ENCODE results near the gene EMC10.

- TF ChIP-seq, protein P1, sequence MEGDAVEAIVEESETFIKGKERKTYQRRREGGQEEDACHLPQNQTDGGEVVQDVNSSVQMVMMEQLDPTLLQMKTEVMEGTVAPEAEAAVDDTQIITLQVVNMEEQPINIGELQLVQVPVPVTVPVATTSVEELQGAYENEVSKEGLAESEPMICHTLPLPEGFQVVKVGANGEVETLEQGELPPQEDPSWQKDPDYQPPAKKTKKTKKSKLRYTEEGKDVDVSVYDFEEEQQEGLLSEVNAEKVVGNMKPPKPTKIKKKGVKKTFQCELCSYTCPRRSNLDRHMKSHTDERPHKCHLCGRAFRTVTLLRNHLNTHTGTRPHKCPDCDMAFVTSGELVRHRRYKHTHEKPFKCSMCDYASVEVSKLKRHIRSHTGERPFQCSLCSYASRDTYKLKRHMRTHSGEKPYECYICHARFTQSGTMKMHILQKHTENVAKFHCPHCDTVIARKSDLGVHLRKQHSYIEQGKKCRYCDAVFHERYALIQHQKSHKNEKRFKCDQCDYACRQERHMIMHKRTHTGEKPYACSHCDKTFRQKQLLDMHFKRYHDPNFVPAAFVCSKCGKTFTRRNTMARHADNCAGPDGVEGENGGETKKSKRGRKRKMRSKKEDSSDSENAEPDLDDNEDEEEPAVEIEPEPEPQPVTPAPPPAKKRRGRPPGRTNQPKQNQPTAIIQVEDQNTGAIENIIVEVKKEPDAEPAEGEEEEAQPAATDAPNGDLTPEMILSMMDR (tag by site-specific recombination; IDR thresholded peaks at IDR 0.05), result no peak
- TF ChIP-seq ZBTB8A (tag by site-specific recombination; IDR thresholded peaks at IDR 0.05) (no peak), SALL2 (tag by site-specific recombination; IDR thresholded peaks at IDR 0.05; ENCODE audit: borderline replicate concordance) (no peak)
- TF ChIP-seq, protein P2, sequence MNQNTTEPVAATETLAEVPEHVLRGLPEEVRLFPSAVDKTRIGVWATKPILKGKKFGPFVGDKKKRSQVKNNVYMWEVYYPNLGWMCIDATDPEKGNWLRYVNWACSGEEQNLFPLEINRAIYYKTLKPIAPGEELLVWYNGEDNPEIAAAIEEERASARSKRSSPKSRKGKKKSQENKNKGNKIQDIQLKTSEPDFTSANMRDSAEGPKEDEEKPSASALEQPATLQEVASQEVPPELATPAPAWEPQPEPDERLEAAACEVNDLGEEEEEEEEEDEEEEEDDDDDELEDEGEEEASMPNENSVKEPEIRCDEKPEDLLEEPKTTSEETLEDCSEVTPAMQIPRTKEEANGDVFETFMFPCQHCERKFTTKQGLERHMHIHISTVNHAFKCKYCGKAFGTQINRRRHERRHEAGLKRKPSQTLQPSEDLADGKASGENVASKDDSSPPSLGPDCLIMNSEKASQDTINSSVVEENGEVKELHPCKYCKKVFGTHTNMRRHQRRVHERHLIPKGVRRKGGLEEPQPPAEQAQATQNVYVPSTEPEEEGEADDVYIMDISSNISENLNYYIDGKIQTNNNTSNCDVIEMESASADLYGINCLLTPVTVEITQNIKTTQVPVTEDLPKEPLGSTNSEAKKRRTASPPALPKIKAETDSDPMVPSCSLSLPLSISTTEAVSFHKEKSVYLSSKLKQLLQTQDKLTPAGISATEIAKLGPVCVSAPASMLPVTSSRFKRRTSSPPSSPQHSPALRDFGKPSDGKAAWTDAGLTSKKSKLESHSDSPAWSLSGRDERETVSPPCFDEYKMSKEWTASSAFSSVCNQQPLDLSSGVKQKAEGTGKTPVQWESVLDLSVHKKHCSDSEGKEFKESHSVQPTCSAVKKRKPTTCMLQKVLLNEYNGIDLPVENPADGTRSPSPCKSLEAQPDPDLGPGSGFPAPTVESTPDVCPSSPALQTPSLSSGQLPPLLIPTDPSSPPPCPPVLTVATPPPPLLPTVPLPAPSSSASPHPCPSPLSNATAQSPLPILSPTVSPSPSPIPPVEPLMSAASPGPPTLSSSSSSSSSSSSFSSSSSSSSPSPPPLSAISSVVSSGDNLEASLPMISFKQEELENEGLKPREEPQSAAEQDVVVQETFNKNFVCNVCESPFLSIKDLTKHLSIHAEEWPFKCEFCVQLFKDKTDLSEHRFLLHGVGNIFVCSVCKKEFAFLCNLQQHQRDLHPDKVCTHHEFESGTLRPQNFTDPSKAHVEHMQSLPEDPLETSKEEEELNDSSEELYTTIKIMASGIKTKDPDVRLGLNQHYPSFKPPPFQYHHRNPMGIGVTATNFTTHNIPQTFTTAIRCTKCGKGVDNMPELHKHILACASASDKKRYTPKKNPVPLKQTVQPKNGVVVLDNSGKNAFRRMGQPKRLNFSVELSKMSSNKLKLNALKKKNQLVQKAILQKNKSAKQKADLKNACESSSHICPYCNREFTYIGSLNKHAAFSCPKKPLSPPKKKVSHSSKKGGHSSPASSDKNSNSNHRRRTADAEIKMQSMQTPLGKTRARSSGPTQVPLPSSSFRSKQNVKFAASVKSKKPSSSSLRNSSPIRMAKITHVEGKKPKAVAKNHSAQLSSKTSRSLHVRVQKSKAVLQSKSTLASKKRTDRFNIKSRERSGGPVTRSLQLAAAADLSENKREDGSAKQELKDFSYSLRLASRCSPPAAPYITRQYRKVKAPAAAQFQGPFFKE (tag by site-specific recombination; IDR thresholded peaks at IDR 0.05; ENCODE audit: borderline replicate concordance), result no peak
- TF ChIP-seq, protein P3, sequence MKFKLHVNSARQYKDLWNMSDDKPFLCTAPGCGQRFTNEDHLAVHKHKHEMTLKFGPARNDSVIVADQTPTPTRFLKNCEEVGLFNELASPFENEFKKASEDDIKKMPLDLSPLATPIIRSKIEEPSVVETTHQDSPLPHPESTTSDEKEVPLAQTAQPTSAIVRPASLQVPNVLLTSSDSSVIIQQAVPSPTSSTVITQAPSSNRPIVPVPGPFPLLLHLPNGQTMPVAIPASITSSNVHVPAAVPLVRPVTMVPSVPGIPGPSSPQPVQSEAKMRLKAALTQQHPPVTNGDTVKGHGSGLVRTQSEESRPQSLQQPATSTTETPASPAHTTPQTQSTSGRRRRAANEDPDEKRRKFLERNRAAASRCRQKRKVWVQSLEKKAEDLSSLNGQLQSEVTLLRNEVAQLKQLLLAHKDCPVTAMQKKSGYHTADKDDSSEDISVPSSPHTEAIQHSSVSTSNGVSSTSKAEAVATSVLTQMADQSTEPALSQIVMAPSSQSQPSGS (tag by site-specific recombination; IDR thresholded peaks at IDR 0.05; ENCODE audit: low read depth), result no peak
Measured at GRCh38 chr19:50510700-50511068, 34.4 kb downstream of the EMC10 start.

Measured in HEK293 (cell line).